ENCODE measurements around the gene TNS4. TPM values are rescaled to one million over a fixed set of nuclear protein-coding genes. Genes with fewer than 3 reads are reported as not detected.

TNS4 gene
- total RNA-seq, 1 donor from 2014 or later: not detected

- Histone ChIP-seq H3K4me1 (ENCODE audit: insufficient read depth, low read length) (peaks cover 32% of the 10 kb centered on the region), H3K4me2 (ENCODE audit: low read length) (no peak overlapping the region), H3K4me3 (ENCODE audit: insufficient read depth, low read depth, low read length) (no peak overlapping the region), H3K9ac (ENCODE audit: low read length) (no peak overlapping the region), H4K20me1 (ENCODE audit: insufficient read depth, low read length) (no peaks in the 10 kb centered on the region), H3K27me3 (ENCODE audit: insufficient read depth, low read length) (no peaks in the 10 kb centered on the region), H3K36me3 (ENCODE audit: insufficient read depth, low read length) (no peaks in the 10 kb centered on the region), H3K79me2 (ENCODE audit: insufficient read depth, low read length) (no peaks in the 10 kb centered on the region), H3K27ac (ENCODE audit: low read depth, low read length) (no peak overlapping the region), H2AFZ (ENCODE audit: low read depth, low read length) (no peak overlapping the region), H3K9me3 (ENCODE audit: insufficient read depth, low read depth, low read length) (no peaks in the 10 kb centered on the region)
- DNase-seq (ENCODE audit: low read depth): no peak
- no peaks in the 10 kb centered on the region for H3K9me3 Mint-ChIP-seq (ENCODE audit: unreplicated experiment)
- no peak for FAIRE-seq
- peaks cover 26% of the 10 kb centered on the region for H3K4me1 Mint-ChIP-seq (ENCODE audit: low read depth, unreplicated experiment)
- no peaks in the 10 kb centered on the region for H3K36me3 Mint-ChIP-seq (ENCODE audit: low read depth, unreplicated experiment)
- H3K27me3 Mint-ChIP-seq (ENCODE audit: low read depth, unreplicated experiment): peaks cover 2% of the 10 kb centered on the region
- H3K4me3 Mint-ChIP-seq (ENCODE audit: unreplicated experiment): no peak overlapping the region
- TF ChIP-seq EZH2 (IDR thresholded peaks at IDR 0.05; ENCODE audit: insufficient read depth, low read length): no peak
- TF ChIP-seq, protein P1, sequence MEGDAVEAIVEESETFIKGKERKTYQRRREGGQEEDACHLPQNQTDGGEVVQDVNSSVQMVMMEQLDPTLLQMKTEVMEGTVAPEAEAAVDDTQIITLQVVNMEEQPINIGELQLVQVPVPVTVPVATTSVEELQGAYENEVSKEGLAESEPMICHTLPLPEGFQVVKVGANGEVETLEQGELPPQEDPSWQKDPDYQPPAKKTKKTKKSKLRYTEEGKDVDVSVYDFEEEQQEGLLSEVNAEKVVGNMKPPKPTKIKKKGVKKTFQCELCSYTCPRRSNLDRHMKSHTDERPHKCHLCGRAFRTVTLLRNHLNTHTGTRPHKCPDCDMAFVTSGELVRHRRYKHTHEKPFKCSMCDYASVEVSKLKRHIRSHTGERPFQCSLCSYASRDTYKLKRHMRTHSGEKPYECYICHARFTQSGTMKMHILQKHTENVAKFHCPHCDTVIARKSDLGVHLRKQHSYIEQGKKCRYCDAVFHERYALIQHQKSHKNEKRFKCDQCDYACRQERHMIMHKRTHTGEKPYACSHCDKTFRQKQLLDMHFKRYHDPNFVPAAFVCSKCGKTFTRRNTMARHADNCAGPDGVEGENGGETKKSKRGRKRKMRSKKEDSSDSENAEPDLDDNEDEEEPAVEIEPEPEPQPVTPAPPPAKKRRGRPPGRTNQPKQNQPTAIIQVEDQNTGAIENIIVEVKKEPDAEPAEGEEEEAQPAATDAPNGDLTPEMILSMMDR (IDR thresholded peaks at IDR 0.05; ENCODE audit: insufficient read depth, low read depth, low read length): no peak
- H3K27ac Mint-ChIP-seq (ENCODE audit: unreplicated experiment): no peak overlapping the region
Observed at GRCh38 chr17:40482722-40483121, 18.7 kb downstream of the TNS4 start.

DNA sequence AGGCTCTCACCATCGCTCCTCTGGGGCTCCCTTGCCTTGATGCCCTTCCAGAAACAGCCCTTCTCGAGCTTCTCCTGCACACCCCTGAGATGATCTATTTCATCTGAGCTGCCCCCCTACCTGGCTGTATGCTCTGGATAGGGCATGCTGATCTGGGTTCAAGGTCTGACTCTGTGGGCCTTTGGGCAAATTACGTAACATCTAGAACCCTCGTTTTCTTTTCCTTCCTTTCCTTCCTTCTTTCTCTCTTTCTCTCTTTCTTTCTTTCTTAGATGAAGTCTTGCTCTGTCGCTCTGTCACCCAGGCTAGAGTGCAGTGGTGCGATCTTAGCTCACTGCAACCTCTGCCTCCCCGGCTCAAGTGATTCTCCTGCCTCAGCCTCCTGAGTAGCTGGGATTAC is 20.3 kb downstream of the TNS4 start:
- H3K27me3 ChIP-seq (ENCODE audit: insufficient read depth, low read length): no peaks in the 10 kb centered on the region
- Mint-ChIP-seq H3K27ac (ENCODE audit: unreplicated experiment) (no peak overlapping the region), H3K4me1 (ENCODE audit: low read depth, unreplicated experiment) (peaks cover 14% of the 10 kb centered on the region), H3K9me3 (ENCODE audit: unreplicated experiment) (no peaks in the 10 kb centered on the region), H3K36me3 (ENCODE audit: low read depth, unreplicated experiment) (no peaks in the 10 kb centered on the region), H3K27me3 (ENCODE audit: low read depth, unreplicated experiment) (peaks cover 2% of the 10 kb centered on the region), H3K4me3 (ENCODE audit: unreplicated experiment) (no peak overlapping the region)
- peaks cover 20% of the 10 kb centered on the region for H3K4me1 ChIP-seq (ENCODE audit: insufficient read depth, low read length)
- TF ChIP-seq, protein P1 (IDR thresholded peaks at IDR 0.05; ENCODE audit: insufficient read depth, low read depth, low read length): no peak
- TF ChIP-seq EZH2 (IDR thresholded peaks at IDR 0.05; ENCODE audit: insufficient read depth, low read length): no peak
- no peaks in the 10 kb centered on the region for H4K20me1 ChIP-seq (ENCODE audit: insufficient read depth, low read length)
- H2AFZ ChIP-seq (ENCODE audit: low read depth, low read length): no peak overlapping the region
- no peaks in the 10 kb centered on the region for H3K9me3 ChIP-seq (ENCODE audit: insufficient read depth, low read depth, low read length)
- FAIRE-seq: no peak
- H3K4me2 ChIP-seq (ENCODE audit: low read length): no peak overlapping the region
- H3K79me2 ChIP-seq (ENCODE audit: insufficient read depth, low read length): no peaks in the 10 kb centered on the region
- DNase-seq (ENCODE audit: low read depth): no peak
- H3K36me3 ChIP-seq (ENCODE audit: insufficient read depth, low read length): no peaks in the 10 kb centered on the region
- H3K27ac ChIP-seq (ENCODE audit: low read depth, low read length): no peak overlapping the region
- no peak overlapping the region for H3K9ac ChIP-seq (ENCODE audit: low read length)
- no peak overlapping the region for H3K4me3 ChIP-seq (ENCODE audit: insufficient read depth, low read depth, low read length)

- Histone ChIP-seq H3K79me2 (ENCODE audit: insufficient read depth, low read length) (no peaks in the 10 kb centered on the region), H4K20me1 (ENCODE audit: insufficient read depth, low read length) (no peaks in the 10 kb centered on the region), H3K4me1 (ENCODE audit: insufficient read depth, low read length) (peaks cover 16% of the 10 kb centered on the region), H3K4me2 (ENCODE audit: low read length) (no peak overlapping the region), H3K27ac (ENCODE audit: low read depth, low read length) (no peak overlapping the region), H3K27me3 (ENCODE audit: insufficient read depth, low read length) (no peaks in the 10 kb centered on the region), H2AFZ (ENCODE audit: low read depth, low read length) (no peak overlapping the region), H3K36me3 (ENCODE audit: insufficient read depth, low read length) (no peaks in the 10 kb centered on the region), H3K9me3 (ENCODE audit: insufficient read depth, low read depth, low read length) (no peaks in the 10 kb centered on the region), H3K4me3 (ENCODE audit: insufficient read depth, low read depth, low read length) (no peak overlapping the region), H3K9ac (ENCODE audit: low read length) (no peak overlapping the region)
- H3K9me3 Mint-ChIP-seq (ENCODE audit: unreplicated experiment): no peaks in the 10 kb centered on the region
- H3K27me3 Mint-ChIP-seq (ENCODE audit: low read depth, unreplicated experiment): peaks cover 2% of the 10 kb centered on the region
- peaks cover 10% of the 10 kb centered on the region for H3K4me1 Mint-ChIP-seq (ENCODE audit: low read depth, unreplicated experiment)
- H3K27ac Mint-ChIP-seq (ENCODE audit: unreplicated experiment): no peak overlapping the region
- FAIRE-seq: no peak
- TF ChIP-seq, protein P1 (IDR thresholded peaks at IDR 0.05; ENCODE audit: insufficient read depth, low read depth, low read length): no peak
- TF ChIP-seq EZH2 (IDR thresholded peaks at IDR 0.05; ENCODE audit: insufficient read depth, low read length): no peak
- DNase-seq (ENCODE audit: low read depth): no peak
- no peaks in the 10 kb centered on the region for H3K36me3 Mint-ChIP-seq (ENCODE audit: low read depth, unreplicated experiment)
- no peak overlapping the region for H3K4me3 Mint-ChIP-seq (ENCODE audit: unreplicated experiment)
Observed at GRCh38 chr17:40480501-40481003, 20.9 kb downstream of the TNS4 start.

All from astrocyte (in vitro differentiated cells and primary cell).